ENCODE measurements around the gene POLR2H. TPM values are rescaled to one million over a fixed set of nuclear protein-coding genes. Genes with fewer than 3 reads are reported as not detected.

The POLR2H gene
- total RNA-seq, result 10 to 100 TPM; 86.5 to 88.2 TPM

DNA sequence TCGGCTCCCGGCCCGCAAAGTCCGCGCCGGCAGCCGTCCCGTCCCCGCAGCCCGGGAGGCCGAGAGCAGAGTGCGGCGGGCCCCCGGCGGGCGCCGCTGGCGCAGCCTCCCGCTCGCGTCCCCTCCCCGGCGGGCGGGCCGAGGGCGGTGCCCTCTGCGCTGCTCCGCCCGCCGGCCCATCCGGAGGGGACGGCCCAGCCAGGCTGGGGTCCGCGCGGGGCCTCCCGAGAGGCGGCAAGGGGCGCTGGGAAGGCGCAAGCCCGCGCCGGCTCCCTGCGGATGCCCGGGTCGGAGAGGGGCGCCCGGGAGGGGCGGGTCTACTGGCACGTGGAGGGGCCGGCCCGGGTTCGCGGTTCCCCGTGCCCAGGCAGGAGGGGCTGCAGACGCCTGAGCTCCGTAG, at the start of gene POLR2H, which contains the start of gene CLCN2:
POLR2H (plus strand) TSS at position 179 of the 400 bp plus-strand sequence. CDS start 1,783 bp downstream, outside the sequence.
CLCN2 (minus strand) TSS at position 74 of the 400 bp plus-strand sequence. CDS start 126 bp downstream, outside the sequence.
- ATAC-seq (ENCODE audit: low read depth) (peak; percentile 19), DNase-seq (peak; percentile 76)
- Mint-ChIP-seq H3K27me3 (peaks cover 2% of the 10 kb centered on the region), H3K27ac (peak within 1 kb of the TSS; percentile 95), H3K9me3 (no peaks in the 10 kb centered on the region), H3K36me3 (peaks cover 13% of the 10 kb centered on the region), H3K4me3 (peak within 1 kb of the TSS; percentile 98), H3K4me1 (peaks cover 23% of the 10 kb centered on the region)
- POLR2A ChIA-PET, result interaction anchor here (0.9 to 2.3 kb wide), 2 partner anchors 8 to 62 kb away, joined by 5 to 6 read pairs; partner anchors contain the start of gene PSMD2

DNA sequence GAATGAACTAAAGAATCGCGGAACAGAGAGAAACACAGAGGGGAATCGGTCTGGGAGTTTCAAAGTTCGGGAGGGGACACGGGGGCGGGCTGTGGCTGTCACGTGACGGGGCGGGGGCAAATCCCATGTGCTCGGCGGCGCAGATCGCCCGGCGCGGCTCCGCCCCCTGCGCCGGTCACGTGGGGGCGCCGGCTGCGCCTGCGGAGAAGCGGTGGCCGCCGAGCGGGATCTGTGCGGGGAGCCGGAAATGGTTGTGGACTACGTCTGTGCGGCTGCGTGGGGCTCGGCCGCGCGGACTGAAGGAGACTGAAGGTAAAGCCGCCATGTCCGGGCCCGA, 47.2 kb upstream of the POLR2H start, which contains the start of gene EIF4G1:
EIF4G1 (plus strand) TSS at position 244 of the 337 bp plus-strand sequence. CDS start 1,191 bp downstream, outside the sequence.
- Mint-ChIP-seq H3K4me1 (peaks cover 24% of the 10 kb centered on the region), H3K4me3 (peak within 1 kb of the TSS; percentile 89), H3K27ac (peak within 1 kb of the TSS; percentile 86), H3K36me3 (peaks cover 13% of the 10 kb centered on the region), H3K9me3 (no peaks in the 10 kb centered on the region), H3K27me3 (no peaks in the 10 kb centered on the region)
- DNase-seq, result peak; percentile 96
- POLR2A ChIA-PET, result no interaction called here
- peak; percentile 87 for ATAC-seq (ENCODE audit: low read depth)

DNA sequence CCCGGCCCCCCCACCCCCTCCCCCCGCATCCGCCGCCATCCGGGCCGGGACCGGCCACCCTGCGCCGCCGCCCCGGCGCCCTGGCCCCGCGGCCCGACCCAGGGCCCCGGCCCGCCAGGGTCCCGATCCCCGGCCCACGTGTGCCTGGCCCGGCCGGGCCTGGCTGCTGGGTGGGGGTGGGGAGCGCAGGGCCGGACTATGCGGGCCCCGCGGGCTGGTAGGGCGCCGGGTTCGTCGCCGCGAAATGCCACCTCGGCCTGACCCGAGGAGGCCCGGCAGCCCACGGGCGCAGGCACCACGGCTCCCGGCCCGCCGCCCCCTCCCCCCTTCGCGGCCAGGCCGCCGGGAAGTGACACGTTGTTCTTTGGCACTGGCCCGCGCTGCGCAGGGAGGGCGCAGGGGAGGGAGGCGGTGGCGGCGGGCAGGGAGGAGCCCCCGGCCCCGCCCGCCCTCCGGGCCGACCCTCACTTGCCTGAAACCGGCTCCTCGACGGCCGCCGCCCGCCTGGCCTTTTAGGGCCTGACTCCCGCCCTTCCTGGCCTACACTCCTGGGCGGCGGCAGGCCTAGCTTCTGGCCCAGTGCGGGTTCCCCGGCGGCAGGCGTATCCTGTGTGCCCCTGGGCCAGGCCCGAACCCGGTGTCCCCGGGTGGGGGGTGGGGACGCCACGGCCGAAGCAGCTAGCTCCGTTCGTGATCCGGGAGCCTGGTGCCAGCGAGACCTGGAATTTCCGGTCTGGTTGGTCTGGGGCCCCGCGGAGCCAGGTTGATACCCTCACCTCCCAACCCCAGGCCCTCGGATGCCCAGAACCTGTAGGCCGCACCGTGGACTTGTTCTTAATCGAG, 46.6 kb upstream of the POLR2H start:
- peaks cover 13% of the 10 kb centered on the region for H3K36me3 Mint-ChIP-seq
- no peaks in the 10 kb centered on the region for H3K9me3 Mint-ChIP-seq
- ATAC-seq (ENCODE audit: low read depth) (peak; percentile 58), DNase-seq (peak; percentile 71)
- no peaks in the 10 kb centered on the region for H3K27me3 Mint-ChIP-seq
- H3K4me1 Mint-ChIP-seq, result peaks cover 26% of the 10 kb centered on the region
- H3K4me3 Mint-ChIP-seq, result peak overlapping the region; percentile 83
- POLR2A ChIA-PET, result interaction anchor here (0.8 to 1.3 kb wide), 5 partner anchors 12 to 47 kb away, joined by 3 to 5 read pairs (median 3); partner anchors contain the start of gene FAM131A
- H3K27ac Mint-ChIP-seq, result peak overlapping the region; percentile 83

DNA sequence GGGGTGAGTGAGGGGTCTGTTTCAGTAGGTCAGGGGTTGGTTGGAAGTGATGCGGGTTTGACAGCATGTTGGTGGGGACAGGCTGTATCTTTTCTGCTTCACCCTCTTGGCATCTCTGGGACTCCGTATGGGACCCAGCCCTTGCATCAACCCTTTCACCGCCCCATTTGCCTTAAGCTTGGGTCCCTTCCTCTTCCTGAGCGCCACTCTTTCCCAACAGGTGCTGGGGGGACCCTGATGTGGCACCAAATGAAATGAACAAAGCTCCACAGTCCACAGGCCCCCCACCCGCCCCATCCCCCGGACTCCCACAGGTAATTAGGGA, 46.0 kb upstream of the POLR2H start:
- H3K9me3 Mint-ChIP-seq, result no peaks in the 10 kb centered on the region
- peak overlapping the region; percentile 83 for H3K4me3 Mint-ChIP-seq
- peaks cover 26% of the 10 kb centered on the region for H3K4me1 Mint-ChIP-seq
- ATAC-seq (ENCODE audit: low read depth) (no peak), DNase-seq (no peak)
- no peaks in the 10 kb centered on the region for H3K27me3 Mint-ChIP-seq
- peak overlapping the region; percentile 83 for H3K27ac Mint-ChIP-seq
- POLR2A ChIA-PET, result interaction anchor here (0.9 to 1.4 kb wide), 5 partner anchors 12 to 47 kb away, joined by 3 to 5 read pairs (median 3); no protein-coding TSS in a partner anchor
- peaks cover 12% of the 10 kb centered on the region for H3K36me3 Mint-ChIP-seq

DNA sequence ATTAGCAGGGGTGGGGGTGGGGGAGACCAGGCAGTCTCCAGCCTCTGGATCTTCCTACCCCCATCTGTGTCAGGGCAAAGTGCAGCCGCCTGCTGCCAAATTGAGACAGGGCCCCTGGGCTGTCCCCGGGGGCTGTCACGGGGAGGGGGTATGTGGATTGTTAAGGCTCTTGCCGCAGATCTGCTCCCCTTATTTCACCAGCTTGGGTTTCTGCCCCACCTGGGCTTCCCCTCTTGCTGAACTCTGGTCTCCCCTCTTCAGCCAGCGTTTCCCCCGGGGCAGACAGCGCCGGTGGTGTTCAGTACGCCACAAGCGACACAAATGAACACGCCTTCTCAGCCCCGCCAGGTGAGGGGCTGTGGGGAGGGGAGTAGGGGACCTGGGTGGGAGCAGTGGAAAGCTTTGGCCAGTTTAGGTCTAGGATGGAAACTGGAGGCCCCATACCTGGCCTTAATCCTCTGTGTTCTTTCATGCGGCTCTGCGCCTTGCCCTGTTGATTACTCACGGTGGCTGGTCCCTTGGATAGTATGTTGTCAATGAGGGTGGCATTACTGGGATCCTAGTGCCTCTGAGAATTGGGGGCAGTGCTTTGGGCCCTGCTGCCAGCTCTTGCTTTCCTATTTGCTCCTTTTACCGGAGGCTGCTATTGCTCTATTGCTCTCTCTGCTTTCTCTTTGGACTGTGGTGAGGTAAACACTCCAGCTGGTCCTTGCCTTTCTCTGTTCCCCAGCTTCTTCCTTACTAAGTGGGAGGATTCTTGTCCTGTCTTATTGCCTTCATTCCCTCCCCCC, 45.4 kb upstream of the POLR2H start:
- Mint-ChIP-seq H3K36me3 (peaks cover 16% of the 10 kb centered on the region), H3K4me1 (peaks cover 28% of the 10 kb centered on the region), H3K27ac (peak overlapping the region; percentile 83), H3K4me3 (peak overlapping the region; percentile 83), H3K9me3 (no peaks in the 10 kb centered on the region), H3K27me3 (no peaks in the 10 kb centered on the region)
- POLR2A ChIA-PET, result interaction anchor here (0.7 to 1.4 kb wide), 4 partner anchors 11 to 44 kb away, joined by 3 to 5 read pairs (median 4); no protein-coding TSS in a partner anchor
- DNase-seq (no peak), ATAC-seq (ENCODE audit: low read depth) (no peak)

DNA sequence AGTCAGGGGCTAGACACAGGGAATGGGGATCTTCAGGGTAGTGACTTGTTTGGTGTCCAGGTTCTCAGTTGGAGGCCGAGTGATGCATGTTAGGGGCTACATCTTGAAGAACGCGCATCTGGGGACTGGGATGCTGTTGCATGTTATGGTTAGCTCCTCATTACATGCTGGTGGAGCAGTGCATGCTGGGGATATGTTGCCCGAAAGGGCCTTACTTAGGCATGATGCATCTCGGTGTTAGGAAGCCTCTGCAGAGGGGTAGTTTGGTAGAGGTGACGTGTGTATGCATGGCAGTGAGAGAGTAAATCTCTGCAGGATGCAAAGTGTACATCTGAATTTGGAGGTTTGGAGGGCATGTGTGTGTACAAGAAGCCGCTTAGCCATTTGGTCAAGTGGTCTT, 44.7 kb upstream of the POLR2H start:
- ATAC-seq (ENCODE audit: low read depth), result no peak

DNA sequence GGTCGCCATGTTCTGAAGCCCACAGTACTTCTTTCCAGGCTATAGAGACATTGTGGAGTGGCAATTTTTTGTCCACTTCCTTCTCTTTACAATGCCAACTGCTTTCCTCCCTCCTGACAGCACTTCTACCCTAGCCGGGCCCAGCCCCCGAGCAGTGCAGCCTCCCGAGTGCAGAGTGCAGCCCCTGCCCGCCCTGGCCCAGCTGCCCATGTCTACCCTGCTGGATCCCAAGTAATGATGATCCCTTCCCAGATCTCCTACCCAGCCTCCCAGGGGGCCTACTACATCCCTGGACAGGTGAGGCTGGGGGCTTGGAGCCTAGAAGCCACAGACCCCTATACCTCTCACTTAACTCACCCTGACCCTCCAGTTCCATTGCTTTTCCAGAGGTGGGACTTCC, 44.3 kb upstream of the POLR2H start:
- Mint-ChIP-seq H3K27me3 (no peaks in the 10 kb centered on the region), H3K4me1 (peaks cover 30% of the 10 kb centered on the region), H3K36me3 (peaks cover 19% of the 10 kb centered on the region), H3K4me3 (peak overlapping the region; percentile 17), H3K27ac (peak overlapping the region; percentile 4), H3K9me3 (no peaks in the 10 kb centered on the region)
- DNase-seq, result no peak
- POLR2A ChIA-PET, result no interaction called here
- ATAC-seq (ENCODE audit: low read depth), result no peak

More for the DNA sequence above, 44.7 kb upstream of the POLR2H start:
- peak overlapping the region; percentile 83 for H3K27ac Mint-ChIP-seq
- H3K36me3 Mint-ChIP-seq, result peaks cover 18% of the 10 kb centered on the region
- no peaks in the 10 kb centered on the region for H3K9me3 Mint-ChIP-seq
- no peaks in the 10 kb centered on the region for H3K27me3 Mint-ChIP-seq
- no peak for DNase-seq
- H3K4me1 Mint-ChIP-seq, result peaks cover 30% of the 10 kb centered on the region
- H3K4me3 Mint-ChIP-seq, result peak overlapping the region; percentile 83
- POLR2A ChIA-PET, result interaction anchor here (0.7 to 1.4 kb wide), 2 partner anchors 11 to 43 kb away, joined by 3 read pairs; no protein-coding TSS in a partner anchor

DNA sequence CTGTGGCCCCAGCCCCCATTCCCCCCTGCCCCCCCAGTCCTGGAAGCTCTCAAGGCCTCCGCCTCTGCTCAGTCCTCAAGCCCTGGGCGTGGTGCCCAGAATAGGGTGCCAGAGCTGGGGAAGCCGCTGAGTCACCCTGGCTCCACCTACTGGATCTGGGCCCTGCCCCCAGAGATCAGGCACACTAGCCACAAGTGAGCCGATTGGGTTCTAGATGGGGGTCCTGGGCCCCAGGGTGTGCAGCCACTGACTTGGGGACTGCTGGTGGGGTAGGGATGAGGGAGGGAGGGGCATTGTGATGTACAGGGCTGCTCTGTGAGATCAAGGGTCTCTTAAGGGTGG, 41.4 kb upstream of the POLR2H start:
- peaks cover 30% of the 10 kb centered on the region for H3K4me1 Mint-ChIP-seq

DNA sequence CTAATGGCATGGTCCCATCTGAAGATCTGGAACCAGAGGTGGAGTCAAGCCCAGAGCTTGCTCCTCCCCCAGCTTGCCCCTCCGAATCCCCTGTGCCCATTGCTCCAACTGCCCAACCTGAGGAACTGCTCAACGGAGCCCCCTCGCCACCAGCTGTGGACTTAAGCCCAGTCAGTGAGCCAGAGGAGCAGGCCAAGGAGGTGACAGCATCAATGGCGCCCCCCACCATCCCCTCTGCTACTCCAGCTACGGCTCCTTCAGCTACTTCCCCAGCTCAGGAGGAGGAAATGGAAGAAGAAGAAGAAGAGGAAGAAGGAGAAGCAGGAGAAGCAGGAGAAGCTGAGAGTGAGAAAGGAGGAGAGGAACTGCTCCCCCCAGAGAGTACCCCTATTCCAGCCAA, 39.8 kb upstream of the POLR2H start:
- Mint-ChIP-seq H3K4me1 (peaks cover 27% of the 10 kb centered on the region), H3K4me3 (no peak overlapping the region), H3K9me3 (no peaks in the 10 kb centered on the region), H3K36me3 (peaks cover 46% of the 10 kb centered on the region), H3K27ac (peak overlapping the region; percentile 36), H3K27me3 (no peaks in the 10 kb centered on the region)
- POLR2A ChIA-PET, result no interaction called here
- DNase-seq (no peak), ATAC-seq (ENCODE audit: low read depth) (no peak)

More for the DNA sequence above, 41.4 kb upstream of the POLR2H start:
- POLR2A ChIA-PET, result no interaction called here
- H3K27me3 Mint-ChIP-seq, result no peaks in the 10 kb centered on the region
- H3K9me3 Mint-ChIP-seq, result no peaks in the 10 kb centered on the region
- H3K4me3 Mint-ChIP-seq, result no peak overlapping the region
- ATAC-seq (ENCODE audit: low read depth) (no peak), DNase-seq (no peak)
- peaks cover 32% of the 10 kb centered on the region for H3K36me3 Mint-ChIP-seq
- no peak overlapping the region for H3K27ac Mint-ChIP-seq

DNA sequence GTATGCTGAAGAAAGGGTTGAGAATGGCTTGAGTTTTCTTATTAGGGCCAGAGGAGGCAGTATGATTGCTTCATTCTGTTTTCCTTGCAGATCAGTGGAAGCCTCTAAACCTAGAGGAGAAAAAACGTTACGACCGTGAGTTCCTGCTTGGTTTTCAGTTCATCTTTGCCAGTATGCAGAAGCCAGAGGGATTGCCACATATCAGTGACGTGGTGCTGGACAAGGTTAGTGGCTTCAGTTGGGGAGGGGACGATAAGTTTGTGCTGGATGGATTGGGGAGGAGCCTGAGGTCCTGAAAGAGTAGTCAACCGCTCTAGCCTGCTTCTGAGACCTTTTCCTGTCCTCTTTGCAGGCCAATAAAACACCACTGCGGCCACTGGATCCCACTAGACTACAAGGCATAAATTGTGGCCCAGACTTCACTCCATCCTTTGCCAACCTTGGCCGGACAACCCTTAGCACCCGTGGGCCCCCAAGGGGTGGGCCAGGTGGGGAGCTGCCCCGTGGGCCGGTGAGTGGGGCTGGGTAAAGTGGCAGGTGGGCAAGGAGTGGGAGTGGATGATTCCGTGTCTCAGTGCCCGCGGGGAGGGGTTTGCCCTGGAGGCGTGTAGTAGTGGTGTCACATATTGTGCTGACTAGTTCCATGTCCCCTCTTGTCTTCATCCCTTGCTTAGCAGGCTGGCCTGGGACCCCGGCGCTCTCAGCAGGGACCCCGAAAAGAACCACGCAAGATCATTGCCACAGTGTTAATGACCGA, 38.6 kb upstream of the POLR2H start:
- DNase-seq (no peak), ATAC-seq (ENCODE audit: low read depth) (no peak)
- POLR2A ChIA-PET, result no interaction called here
- Mint-ChIP-seq H3K9me3 (no peaks in the 10 kb centered on the region), H3K27ac (no peak overlapping the region), H3K27me3 (no peaks in the 10 kb centered on the region), H3K4me3 (no peak overlapping the region), H3K4me1 (peaks cover 17% of the 10 kb centered on the region), H3K36me3 (peaks cover 51% of the 10 kb centered on the region)

DNA sequence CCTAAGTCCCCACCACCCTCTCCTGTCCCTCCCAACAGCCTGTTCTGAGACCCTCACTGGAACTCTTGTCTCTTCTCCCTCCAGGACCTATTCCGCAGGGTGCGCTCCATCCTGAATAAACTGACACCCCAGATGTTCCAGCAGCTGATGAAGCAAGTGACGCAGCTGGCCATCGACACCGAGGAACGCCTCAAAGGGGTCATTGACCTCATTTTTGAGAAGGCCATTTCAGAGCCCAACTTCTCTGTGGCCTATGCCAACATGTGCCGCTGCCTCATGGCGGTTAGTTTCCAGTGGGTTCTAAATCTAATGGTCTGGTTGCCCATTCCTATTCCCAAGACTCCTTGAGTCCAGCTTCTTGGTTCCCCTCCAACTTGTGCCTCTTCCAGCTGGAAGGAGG, 37.8 kb upstream of the POLR2H start:
- Mint-ChIP-seq H3K4me1 (peaks cover 15% of the 10 kb centered on the region), H3K36me3 (peaks cover 56% of the 10 kb centered on the region), H3K9me3 (no peaks in the 10 kb centered on the region), H3K4me3 (no peak overlapping the region), H3K27ac (no peak overlapping the region), H3K27me3 (no peaks in the 10 kb centered on the region)
- ATAC-seq (ENCODE audit: low read depth) (no peak), DNase-seq (no peak)
- POLR2A ChIA-PET, result interaction anchor here (1.0 kb wide), 1 partner anchor 12 kb away, joined by 3 read pairs; no protein-coding TSS in a partner anchor

DNA sequence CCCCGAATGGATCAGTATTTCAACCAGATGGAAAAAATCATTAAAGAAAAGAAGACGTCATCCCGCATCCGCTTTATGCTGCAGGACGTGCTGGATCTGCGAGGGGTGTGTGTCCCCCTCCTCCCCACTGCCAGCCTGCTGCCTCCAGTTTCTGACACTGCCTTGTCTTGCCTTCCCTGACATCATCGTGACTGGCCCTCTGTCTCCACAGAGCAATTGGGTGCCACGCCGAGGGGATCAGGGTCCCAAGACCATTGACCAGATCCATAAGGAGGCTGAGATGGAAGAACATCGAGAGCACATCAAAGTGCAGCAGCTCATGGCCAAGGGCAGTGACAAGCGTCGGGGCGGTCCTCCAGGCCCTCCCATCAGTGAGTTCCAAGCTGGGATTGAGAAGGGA, 36.2 kb upstream of the POLR2H start:
- Mint-ChIP-seq H3K36me3 (peaks cover 62% of the 10 kb centered on the region), H3K4me3 (no peak overlapping the region), H3K27ac (no peak overlapping the region), H3K27me3 (no peaks in the 10 kb centered on the region), H3K4me1 (peaks cover 12% of the 10 kb centered on the region), H3K9me3 (no peaks in the 10 kb centered on the region)
- POLR2A ChIA-PET, result no interaction called here
- no peak for DNase-seq
- ATAC-seq (ENCODE audit: low read depth), result no peak
